Panc1 (cell line): ENCODE measurements around the gene HPN.

Experiments used
- CTCF ChIP-seq: fragments of 450-650 bp; IDR thresholded peaks from 2 replicates; pipeline ENCODE4 v1.5.1; 2017; ENCODE audit warnings: mild to moderate bottlenecking
- POLR2AphosphoS5 ChIP-seq: IDR thresholded peaks from 2 replicates; pipeline ENCODE4 v1.6.1; 2012; ENCODE audit warnings: mild to moderate bottlenecking, low read depth, low read length, moderate library complexity
- REST ChIP-seq, 2 experiments: IDR thresholded peaks; 2 replicates each; pipeline ENCODE4 v1.6.1; 2011 to 2012; ENCODE audit warnings: low read depth in 2 of 2, control low read depth in 1 of 2, low read length in 1 of 2, mild to moderate bottlenecking in 1 of 2, moderate library complexity in 1 of 2; ENCODE audit not compliant: insufficient read depth in 1 of 2

GRCh38 chr19:35108730-35109129, 67.2 kb downstream of the HPN start:
- no peak for TF ChIP-seq POLR2AphosphoS5
- TF ChIP-seq CTCF: no peak
- TF ChIP-seq REST (IDR thresholded peaks at IDR 0.05; ENCODE audit: insufficient read depth in 1 of 2, low read depth in 2 of 2, low read length in 1 of 2): no peak
